Stimulated activated CD4-positive, alpha-beta T cell treated with anti-CD3 and anti-CD28 coated beads, Interleukin-1b, Interleukin-23, amount 100 ng/mL, for 4 hours (primary cell): Measurements from ENCODE around the gene SYP.
"Not testable (repeated sequence)": the region's sequence is repeated elsewhere in the genome, so short reads cannot be mapped to it uniquely, and the experiment has no call there.

Experiments
- DNase-seq, 2 donors: peaks; one replicate each; pipeline ENCODE4 v3.0.0-alpha.2; 2020; ENCODE audit warnings: low read depth in 2 of 2

SYP gene

GRCh38 chrX:49189606-49190005 is 10.4 kb downstream of the SYP start:
- DNase-seq: no peak

- DNase-seq: no peak
Measured at GRCh38 chrX:49188468-49189076, 11.4 kb downstream of the SYP start.

GRCh38 chrX:49187526-49187925 is 12.5 kb downstream of the SYP start:
- no peak for DNase-seq

GRCh38 chrX:49187028-49187394 is 13.0 kb downstream of the SYP start:
- no peak for DNase-seq

- peak; percentile 47 to 69 for DNase-seq
Measured at GRCh38 chrX:49186125-49187027, 13.6 kb downstream of the SYP start, which contains the start of gene PRICKLE3. TSS of gene PRICKLE3 (minus strand) at chrX:49186373. CDS start at chrX:49186297, 76 bp downstream.

- no peak for DNase-seq
Measured at GRCh38 chrX:49184294-49185281, 15.4 kb downstream of the SYP start.

- no peak for DNase-seq
Measured at GRCh38 chrX:49183701-49184281, 16.2 kb downstream of the SYP start.

- DNase-seq: no peak
Measured at GRCh38 chrX:49179358-49179757, 20.6 kb downstream of the SYP start.

GRCh38 chrX:49178537-49178936 is 21.5 kb downstream of the SYP start:
- no peak for DNase-seq

GRCh38 chrX:49177873-49178480 is 22.0 kb downstream of the SYP start:
- no peak for DNase-seq

GRCh38 chrX:49177338-49177833 is 22.6 kb downstream of the SYP start:
- DNase-seq: no peak

GRCh38 chrX:49176421-49177326 is 23.3 kb downstream of the SYP start:
- DNase-seq: no peak

GRCh38 chrX:49175435-49176274 is 24.3 kb downstream of the SYP start:
- DNase-seq: no peak

- DNase-seq: no peak
Measured at GRCh38 chrX:49174723-49175122, 25.3 kb downstream of the SYP start.

- not testable (repeated sequence) for DNase-seq
Measured at GRCh38 chrX:49173544-49173943, 26.4 kb downstream of the SYP start.

- DNase-seq: peak in 1 of 2 donors; percentile 60
Measured at GRCh38 chrX:49172280-49172780, 27.7 kb downstream of the SYP start.

GRCh38 chrX:49171752-49172279 is 28.2 kb downstream of the SYP start, which contains the start of gene PLP2:
TSS of gene PLP2 (plus strand) at chrX:49171898. CDS start at chrX:49172001, 103 bp downstream.
- peak in 1 of 2 donors; percentile 66 for DNase-seq

- DNase-seq: no peak
Measured at GRCh38 chrX:49167740-49168108, 32.3 kb downstream of the SYP start.
